D721Med (cell line): ENCODE data around the gene P3H2.
"Not testable (repeated sequence)": the region's sequence is repeated elsewhere in the genome, so short reads cannot be mapped to it uniquely, and the experiment has no call there.

ENCODE experiments used
- DNase-seq: peaks from one replicate; pipeline ENCODE4 v3.0.0; 2011; ENCODE audit warnings: low spot score; ENCODE audit not compliant: insufficient read length
- FAIRE-seq: peaks from 2 replicates; lab custom pipeline; 2011; peaks lifted over from hg19 to GRCh38; lab: Jason Lieb, UNC
- TF ChIP-seq, protein P1 (sequence below): IDR thresholded peaks from 2 replicates; pipeline ENCODE4 v1.5.1; 2012; ENCODE audit warnings: mild to moderate bottlenecking, control low read depth; ENCODE audit not compliant: insufficient read depth; ENCODE audit errors: missing control alignments

P3H2 gene

DNA sequence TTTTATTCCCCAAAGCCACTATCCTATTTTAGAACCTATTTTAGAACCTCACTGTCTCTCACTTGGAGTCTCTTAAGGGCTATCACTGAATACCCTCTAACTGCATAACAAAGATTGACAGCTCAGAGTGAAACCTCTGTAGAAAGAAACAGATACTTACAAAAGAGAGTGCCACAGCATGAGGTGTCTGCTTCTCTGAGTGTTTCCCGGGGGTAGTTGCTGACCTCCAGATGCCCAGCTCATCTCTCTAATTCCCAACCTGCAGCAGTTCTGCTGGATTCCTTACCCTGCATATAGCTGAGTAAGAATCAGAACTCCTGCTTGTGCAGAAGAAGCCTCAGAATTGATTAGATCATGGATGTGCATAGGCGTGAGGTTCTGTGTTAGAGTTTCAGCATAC, 34.5 kb downstream of the P3H2 start:
- DNase-seq (no peak), FAIRE-seq (no peak)
- TF ChIP-seq, protein P1, sequence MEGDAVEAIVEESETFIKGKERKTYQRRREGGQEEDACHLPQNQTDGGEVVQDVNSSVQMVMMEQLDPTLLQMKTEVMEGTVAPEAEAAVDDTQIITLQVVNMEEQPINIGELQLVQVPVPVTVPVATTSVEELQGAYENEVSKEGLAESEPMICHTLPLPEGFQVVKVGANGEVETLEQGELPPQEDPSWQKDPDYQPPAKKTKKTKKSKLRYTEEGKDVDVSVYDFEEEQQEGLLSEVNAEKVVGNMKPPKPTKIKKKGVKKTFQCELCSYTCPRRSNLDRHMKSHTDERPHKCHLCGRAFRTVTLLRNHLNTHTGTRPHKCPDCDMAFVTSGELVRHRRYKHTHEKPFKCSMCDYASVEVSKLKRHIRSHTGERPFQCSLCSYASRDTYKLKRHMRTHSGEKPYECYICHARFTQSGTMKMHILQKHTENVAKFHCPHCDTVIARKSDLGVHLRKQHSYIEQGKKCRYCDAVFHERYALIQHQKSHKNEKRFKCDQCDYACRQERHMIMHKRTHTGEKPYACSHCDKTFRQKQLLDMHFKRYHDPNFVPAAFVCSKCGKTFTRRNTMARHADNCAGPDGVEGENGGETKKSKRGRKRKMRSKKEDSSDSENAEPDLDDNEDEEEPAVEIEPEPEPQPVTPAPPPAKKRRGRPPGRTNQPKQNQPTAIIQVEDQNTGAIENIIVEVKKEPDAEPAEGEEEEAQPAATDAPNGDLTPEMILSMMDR: no peak

DNA sequence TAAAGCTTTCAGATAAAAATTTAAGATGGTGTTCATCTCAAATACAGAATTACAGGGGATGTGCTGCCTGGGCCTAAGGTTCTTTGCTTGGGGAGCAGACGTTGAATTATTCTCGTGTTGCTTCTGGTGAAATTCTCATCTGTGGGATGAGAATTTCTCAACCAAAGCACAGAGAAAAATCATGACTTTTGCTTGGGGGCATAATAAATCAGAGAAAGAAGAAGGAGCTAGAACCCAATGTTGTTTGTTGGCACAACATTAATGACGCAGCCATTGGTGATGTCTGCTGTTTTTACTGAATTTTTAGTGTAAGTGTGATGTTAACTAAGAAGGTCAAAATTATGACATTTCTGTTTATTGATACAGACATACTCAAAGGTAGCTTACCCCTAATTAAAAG, 35.7 kb downstream of the P3H2 start:
- FAIRE-seq: no peak

DNA sequence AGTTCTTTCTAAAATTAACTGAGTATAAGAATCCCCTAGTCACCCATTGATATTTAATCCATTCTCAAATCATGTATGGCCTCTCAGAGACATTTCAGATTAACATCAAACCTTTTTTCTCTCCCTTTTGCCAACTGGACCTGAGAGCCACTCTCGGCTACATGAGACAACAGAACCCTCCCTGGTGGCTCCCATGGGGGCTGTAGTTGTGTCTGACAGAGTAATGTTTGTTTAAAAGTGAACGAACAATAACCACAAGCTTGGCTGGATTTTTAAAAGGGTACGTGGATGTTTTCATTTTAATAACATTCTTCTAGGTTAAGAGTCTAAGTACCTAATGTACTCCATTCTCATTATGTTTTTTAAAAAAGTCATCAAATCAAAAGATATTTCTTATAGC, 37.1 kb downstream of the P3H2 start:
- FAIRE-seq: no peak
- TF ChIP-seq, protein P1: no peak
- DNase-seq: no peak

More for the DNA sequence above, 35.7 kb downstream of the P3H2 start:
- TF ChIP-seq, protein P1: no peak
- no peak for DNase-seq

DNA sequence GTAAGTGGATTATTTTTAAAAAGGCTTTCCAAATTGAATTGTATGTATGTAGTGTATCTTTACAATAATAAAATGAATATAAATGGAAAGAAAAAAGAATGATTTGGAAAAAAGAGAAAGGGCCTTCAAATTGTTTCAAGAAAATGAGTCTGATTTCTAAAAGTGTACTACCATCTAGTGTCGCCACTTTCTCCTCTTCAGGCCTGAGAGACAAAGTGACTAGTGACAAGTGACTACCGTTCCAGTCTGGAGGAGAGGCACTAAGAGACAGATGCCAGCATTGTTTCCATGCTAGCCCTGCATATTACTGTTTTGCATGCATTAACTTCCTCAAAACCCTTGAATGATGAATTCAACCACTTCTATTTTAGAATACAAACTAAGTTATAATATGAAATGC, 39.3 kb downstream of the P3H2 start:
- TF ChIP-seq, protein P1: no peak
- FAIRE-seq: no peak
- DNase-seq: no peak

DNA sequence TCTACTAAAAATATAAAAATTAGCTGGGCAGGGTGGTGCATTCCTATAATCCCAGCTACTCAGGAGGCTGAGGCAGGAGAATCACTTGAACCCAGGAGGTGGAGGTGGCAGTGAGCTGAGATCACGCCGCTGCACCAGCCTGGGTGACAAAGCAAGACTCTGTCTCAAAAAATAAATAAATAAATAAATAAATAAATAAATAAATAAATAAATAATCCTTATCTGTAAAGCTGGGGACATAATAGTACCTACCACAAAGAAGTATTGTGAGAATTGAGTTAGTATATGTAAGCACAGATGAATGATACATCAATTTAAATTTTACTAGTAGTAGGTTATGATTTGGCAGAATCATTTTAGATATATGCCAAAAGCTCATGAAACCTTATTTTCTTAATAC, 41.5 kb downstream of the P3H2 start:
- DNase-seq: not testable (repeated sequence)

DNA sequence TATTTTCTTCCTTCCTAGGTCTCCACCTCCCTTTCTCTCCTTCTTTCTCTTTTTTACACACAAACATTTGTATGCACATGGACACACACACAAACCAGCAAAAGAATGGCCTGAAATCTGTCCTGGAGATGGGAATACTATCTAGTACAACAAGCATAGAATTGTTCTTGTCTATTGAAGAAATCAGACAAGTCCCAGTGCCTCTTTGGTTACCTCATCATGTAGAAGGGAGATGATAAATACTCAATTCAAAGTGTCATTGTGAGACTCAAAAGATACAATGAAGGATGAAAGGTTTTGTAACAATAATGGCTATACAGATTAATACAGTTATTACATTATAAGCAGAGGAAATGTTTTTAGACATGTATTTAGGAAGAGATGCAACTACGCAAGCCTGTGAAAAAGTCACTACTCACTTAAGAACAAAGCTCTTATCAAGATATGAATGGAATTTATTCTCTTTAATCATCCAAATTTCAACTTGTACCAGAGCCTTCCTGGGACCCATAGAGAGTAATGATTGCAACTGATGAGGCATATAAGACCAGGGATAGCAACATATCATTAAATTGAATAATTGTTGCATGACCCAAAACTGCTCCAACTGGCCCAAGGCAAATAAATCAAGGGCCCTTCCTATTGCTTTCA, 43.2 kb downstream of the P3H2 start:
- DNase-seq (no peak), FAIRE-seq (no peak)
- TF ChIP-seq, protein P1: no peak

More for the DNA sequence above, 41.5 kb downstream of the P3H2 start:
- FAIRE-seq: not testable (repeated sequence)

DNA sequence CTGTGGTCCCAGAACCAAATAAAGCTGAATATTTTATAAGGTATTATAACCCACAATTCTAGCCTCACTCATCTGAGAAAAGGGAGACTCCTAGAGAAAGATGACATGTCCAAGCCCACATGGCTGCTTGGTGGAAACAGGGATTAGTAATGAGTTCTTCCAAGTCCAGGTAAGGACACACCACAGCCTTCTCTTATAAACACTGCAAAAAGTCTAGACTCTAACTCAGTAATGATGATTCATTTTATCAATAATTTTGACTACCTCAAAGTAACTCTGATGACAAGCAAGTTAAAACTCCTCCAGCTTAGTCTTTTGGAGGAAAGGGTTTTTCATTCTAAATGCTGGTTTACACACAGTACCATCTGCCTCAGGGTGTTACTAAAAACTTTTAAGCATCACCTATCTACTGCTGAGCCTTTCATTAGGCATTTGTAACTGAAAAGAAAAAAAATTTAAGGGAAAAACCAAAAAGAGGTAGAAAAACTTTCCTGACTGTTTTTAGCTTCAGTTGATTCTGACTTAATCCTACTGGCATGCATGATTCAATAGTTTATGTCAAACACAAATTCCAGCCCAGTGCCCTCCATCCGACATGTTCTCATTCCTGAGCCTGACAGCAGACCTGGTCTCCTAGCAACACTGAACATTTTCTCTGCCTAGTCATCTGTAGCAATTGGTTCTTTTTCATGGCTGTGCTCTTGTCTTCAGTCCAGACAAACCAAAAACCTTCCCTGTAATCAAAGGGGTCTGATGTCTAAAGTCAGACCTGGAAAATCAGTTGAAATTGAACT, 43.9 kb downstream of the P3H2 start:
- DNase-seq (no peak), FAIRE-seq (no peak)
- TF ChIP-seq, protein P1: no peak
